HuH-7.5 (cell line): ENCODE data around the gene KCNMB4.
"Not testable (repeated sequence)": the region's sequence is repeated elsewhere in the genome, so short reads cannot be mapped to it uniquely, and the experiment has no call there.

Experiments used
- DNase-seq: peaks from one replicate; pipeline ENCODE4 v3.0.0; 2011; ENCODE audit warnings: low spot score

KCNMB4 gene

DNA sequence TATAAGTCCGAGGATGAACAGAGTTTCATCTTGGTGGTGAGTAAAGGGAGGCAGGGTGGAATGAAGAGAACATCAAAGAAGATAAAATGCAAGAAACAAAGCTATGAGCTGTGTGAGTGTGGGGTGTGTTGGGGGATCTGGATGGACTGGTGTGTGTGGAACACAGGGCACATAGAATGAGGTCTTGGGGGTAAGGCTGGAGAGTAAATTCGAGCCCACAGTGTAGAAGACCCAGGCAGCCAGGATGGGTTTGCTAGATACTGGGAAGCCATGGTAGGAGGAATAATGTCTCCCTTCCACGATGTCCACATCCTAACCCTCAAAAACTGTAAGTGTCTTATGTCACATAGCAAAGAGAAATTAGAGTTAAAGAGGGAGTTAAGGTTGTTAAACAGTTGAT, 6.8 kb downstream of the KCNMB4 start:
- no peak for DNase-seq

DNA sequence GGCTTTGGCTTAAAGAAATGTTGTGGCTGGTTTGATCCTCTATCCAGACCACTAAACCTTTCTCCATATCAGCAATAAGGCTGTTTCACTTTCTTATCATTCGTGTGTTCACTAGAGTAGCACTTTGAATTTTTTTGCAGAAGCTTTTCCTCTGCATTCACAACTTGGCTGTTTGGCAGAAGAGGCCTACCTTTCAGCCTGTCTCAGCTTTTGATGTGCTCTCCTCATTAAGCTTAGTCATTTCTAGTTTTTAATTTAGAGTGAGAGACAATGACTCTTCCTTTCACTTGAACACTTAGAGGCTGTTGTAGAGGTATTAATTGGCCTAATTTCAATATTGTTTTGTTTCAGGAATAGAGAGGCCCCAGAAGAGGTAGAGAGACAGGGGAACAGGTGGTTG, 13.8 kb downstream of the KCNMB4 start:
- no peak for DNase-seq

DNA sequence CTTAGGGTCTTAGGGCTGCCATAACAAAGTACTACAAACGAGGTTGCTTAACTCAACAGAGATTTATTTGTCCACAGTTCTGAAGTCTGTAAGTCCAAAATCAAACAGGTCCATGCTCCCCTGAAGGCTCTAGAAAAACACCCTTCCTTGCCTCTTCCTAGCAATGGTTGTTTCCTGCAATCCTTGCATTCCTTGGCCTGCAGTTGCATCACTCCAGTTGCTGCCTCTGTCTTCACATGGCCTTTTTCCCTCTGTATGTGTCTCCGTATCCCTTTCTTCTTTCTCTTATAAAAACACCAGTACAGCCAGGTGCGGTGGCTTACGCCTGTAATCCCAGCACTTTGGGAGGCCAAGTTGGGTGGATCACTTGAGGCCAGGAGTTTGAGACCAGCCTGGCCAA, 17.4 kb downstream of the KCNMB4 start:
- no peak for DNase-seq

DNA sequence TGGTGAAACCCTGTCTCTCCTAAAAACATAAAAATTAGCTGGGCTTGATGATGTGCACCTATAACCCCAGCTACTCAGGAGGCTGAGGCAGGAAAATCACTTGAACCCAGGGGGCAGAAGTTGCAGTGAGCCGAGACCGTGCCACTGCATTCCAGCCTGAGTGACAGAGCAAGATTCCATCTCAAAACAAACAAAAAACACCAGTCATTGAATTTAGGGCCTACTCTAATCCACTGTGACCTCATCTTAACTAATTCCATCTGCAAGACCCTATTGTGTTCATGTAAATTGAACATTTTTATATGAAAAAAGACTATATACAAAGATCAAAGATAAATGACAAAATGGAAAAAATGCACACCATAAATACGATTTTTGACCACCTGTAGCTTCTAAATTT, 17.8 kb downstream of the KCNMB4 start:
- no peak for DNase-seq

DNA sequence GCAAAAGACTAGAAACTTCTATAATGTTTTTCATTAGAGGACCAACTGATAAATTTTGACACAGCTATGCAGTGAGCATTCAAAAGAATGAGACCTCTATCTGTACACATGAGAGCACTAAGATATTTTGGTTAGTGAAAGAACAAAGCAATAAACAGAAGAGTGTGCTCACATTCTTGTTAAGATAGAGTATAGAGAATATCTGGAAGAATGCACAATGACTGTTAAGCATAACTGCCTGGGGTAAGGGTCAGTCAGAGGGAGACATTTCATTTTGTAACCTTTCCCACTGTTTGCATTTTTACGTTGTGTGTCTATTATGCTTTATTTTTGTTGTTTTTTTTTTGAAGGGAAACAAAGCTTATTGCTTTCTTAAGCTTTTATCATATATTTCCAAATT, 20.7 kb downstream of the KCNMB4 start:
- DNase-seq: no peak

DNA sequence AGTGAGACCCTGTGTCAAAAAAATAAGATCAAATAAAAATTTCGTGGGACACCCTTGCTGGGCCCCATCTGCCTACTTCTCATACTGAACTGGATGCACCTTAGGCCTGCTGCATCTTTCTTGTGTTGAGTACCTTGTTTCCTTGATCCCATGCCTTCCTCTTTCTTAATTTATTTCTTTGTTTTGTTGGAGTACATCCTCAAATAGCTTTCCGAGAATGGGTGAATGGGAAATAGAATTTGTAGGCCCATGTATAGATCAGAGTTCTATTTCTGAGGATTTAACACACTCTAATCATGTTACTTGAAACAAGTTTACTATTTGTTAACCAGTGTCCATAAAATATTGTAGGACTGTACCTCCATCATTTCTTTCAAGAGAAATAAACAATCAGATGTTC, 23.6 kb downstream of the KCNMB4 start:
- DNase-seq: no peak

DNA sequence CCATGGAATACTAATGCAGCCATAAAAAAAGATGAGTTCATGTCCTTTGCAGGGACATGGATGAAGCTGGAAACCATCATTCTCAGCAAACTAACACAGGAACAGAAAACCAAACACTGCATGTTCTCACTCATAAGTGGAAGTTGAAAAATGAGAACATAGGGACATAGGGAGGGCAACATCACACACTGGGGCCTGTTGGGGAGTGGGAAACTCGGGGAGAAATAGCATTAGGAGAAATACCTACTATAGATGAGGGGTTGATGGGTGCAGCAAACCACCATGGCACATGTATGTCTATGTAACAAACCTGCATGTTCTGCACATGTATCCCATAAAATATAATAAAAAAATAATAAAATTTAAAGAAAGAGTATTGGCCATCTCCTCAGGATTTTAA, 26.5 kb downstream of the KCNMB4 start:
- not testable (repeated sequence) for DNase-seq

DNA sequence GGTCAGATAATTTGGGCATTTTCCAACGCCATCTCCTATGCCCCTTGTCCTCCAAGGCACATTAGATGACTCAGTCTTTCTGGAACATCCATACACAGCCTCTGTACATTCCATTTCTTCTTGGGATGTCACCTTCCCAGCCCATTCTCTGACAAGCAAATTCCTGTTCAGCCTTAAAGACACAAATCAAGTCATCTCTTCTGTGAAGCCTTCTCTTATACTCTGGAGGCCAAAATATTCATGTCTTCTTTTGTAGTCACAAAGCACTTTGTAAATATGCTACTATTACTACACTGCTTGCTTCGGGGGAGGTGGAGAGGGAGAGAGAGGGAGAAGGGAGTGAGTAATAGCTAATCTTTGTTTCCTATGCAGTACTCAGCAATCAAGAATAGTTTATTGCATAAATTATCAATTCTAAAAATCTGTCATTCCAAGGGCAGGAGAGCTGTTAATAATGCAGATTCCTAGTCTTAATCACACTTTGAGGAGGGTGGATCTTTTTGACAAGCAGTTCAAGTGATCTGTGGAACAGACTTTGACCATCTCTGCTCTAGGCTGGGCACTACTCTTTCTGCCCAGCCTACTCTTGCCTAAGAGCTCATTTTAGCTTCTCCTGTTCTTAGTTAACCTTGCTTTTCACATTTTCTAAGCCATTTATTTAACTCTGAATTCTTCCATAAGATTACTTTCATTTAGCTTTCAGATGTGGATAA, 27.9 kb downstream of the KCNMB4 start:
- no peak for DNase-seq

DNA sequence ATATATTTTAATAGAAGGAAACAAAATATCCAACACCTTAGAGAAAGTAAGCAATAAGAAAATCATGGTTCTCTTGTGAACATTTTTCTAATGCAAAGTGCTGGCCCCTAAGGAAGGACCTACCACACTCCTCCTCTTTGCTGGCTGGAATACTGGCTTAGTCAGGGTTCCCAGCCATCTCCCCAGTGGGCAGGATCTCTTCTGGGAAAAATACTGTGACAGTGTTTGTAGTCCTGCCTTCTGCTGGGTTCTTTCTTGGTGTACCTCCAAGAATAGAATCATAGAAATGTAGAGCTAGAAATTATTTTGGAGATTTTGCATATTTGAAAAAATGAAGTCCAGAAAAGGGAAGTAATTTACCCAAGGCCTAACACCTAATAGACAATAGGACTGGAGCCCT, 31.9 kb downstream of the KCNMB4 start:
- DNase-seq: no peak

DNA sequence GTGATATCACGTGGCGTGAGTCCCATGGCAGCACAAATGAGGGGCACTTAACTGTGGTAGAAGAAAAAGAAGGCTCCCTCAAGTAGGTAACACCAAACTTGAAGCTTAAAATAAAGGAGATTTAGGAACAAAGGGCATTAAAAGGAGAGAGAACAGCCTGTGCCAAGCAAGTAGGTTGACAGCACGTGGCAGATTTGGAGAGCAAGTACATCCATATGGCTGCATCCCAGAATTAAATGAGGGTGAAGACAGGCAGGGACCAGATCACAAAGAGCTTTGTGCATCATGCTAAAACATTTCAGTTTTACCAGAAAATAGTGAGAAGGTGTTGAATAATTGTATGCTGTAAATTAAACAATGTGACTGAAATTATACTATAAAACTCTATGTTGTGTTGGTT, 32.8 kb downstream of the KCNMB4 start:
- DNase-seq: no peak

DNA sequence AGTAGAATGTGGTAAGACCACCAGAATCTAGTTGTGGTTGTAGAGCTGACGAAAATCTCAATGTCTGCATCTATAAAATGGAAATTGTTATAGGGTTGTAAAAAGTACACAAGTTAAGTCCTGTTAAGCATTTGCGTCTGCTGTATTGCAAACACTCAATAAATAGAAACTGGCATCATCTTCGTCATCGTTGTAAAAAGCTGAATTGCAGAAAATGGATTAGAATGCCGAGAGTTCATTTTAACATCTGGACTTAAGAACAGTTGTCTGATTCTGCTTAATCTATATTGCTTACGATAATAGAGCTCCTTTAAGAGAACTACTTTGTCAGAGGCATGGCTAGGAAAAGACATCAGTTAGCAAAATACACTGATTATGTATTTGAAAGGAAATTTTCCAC, 33.2 kb downstream of the KCNMB4 start:
- DNase-seq: no peak

DNA sequence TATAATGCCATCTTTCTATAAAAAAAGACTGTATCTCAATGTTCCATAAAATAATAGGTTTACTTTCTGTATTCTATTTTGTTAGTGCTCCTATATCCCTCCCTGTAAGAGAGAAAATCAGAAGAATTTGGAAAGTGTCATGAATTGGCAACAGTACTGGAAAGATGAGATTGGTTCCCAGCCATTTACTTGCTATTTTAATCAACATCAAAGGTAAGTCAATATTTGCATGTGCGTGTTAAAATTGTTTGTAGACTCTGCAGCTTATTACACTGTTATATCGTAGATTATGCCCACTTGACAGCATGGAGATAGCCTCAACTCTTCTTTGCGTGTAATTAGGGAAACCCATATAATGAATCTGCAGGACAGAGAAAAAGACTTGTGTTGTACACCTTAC, 34.0 kb downstream of the KCNMB4 start:
- no peak for DNase-seq

DNA sequence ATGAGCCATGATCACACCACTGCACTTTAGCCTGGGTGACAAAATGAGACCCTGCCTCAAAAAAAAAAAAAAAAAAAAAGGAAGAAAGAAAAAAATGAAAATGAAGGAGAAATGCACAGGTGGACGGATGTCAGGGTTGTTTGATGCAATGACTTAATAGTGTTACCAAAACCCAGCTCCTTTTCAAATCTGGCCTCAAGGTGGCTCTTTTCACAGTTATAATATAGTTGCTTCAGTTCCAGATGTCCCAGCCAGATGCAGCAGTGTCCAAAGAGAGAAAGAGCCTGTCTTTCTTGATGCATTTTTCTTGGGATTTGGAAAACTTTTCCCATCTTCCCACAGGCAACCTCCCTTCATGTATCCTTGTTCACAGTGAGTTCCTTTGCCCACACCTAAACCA, 36.5 kb downstream of the KCNMB4 start:
- no peak for DNase-seq

DNA sequence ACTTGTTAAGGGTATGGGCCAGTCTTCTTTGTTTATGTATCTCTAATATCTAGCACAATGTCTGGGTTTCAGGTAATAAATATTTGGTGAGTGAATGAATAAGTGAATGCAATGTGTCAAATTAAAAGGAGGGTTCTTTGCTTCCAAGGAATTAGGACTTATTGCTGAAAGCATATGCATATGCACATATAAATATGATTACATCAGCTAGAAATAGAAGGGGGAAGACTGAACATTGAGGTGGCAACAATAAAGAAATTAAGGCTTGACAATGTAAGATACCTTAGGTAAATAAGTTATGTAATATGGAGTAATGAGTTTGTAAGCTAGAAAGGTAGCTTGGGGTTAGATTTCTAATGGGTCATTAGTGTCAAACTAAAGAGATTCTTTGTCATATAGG, 37.7 kb downstream of the KCNMB4 start:
- DNase-seq: no peak

DNA sequence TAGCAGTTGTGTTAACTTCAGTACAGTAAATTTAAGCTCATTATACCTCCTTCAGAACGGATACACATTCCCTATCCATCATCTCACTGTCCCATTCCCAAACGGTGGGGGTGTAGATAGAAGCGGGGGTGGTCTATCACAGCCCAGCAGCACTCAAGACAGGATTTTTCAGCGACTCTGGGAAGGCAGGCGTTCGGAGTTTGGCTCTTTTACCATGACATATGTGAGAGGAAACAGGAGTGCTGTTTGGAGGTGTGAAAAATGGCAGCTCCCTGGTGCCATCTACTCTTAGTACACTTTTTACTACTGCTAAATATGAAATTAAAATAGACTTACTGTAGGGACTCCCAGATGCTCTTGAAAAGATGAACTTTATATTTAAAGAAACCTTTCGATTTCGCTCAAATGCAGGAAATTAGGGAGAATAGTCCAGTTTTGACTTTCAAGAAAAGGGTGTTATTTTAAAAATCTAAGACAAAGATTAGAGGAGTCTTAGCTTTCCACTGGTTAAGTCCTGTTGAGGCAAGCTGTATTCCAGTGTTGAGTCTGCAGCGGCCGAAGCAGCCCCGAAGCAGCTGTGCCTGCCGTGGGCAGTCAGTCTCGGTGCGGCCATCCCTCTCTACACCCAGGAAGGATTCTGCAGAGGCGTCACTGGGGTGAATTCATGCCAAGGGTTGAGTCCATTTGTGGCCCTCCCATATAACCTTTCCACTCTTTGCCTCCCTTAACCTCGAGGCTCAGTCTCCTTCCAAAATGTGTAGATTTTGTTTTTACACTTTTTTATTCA, 42.1 kb downstream of the KCNMB4 start:
- no peak for DNase-seq

DNA sequence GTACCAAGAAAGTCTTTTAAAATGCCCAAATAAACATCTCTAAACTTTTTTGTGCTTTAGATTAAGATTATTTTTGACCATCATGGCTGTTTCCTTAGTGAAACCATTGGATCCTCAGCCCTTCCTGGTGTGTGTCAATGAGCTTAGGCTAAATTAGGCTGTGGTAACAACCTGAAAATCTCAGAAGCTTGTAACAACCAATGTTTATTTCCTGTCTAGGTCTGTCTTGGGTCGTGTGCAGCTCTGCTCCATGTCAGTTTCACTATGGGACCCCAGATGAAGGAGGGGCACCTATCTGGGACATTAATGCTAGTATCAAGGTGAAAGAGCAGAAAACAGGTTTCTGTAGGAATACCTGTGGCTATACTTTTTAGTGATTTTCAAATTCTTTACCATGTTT, 49.9 kb downstream of the KCNMB4 start:
- no peak for DNase-seq

DNA sequence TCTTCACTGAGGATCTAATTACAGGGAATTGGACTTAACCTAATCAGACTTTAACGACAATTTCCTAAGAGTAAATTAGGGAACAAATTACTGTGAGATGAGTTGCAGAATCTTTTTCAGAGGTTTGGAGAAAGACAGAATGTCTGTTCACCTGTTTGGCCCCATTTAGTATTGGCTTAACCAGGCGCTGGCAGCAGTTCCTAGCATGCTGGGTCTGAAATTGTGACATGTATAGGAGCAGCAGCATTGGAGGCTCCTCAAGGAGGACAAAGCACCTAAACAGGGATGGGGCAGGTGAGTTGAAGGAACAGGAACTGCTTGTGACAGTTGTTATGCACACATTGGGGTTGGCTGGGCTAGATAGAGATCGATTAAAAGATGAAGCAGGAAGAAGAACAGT, 51.0 kb downstream of the KCNMB4 start:
- DNase-seq: no peak

DNA sequence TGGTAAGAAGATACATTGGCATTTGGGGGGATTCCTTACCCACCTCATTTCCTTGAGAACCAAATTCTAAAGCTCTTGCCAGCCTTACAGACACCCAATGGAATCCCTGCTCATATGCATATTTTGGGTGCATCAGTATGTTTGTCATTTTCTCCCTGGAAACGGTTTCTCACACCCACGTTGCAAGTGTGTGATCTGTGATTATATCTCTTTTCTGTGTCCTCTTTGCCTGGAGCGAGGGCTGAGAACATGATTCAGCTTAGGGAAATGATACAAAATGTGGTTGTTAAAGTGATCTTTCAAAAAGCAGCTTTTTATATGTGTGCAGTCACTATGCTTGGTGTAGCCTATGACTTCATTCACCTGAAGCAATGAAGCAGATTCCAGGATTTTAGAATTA, 52.0 kb downstream of the KCNMB4 start:
- DNase-seq: no peak

DNA sequence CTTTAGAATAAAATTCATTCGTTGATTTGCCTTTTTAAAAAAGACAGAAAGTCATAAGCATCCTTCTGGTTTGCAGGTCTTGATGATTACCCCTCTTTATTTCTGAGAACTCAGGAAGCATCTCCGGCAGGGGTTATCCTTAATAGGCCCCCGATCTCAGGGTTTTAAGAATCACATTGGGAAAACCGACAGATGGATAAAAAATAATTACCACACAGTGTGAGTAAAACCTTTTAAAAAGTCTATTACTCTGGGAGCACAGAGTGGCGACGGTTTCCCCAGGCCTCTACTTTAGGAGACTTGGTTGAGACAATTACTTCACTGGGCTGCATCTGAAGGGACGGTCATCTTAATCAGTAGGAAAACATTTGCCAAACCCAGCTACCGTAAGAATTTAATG, 56.5 kb downstream of the KCNMB4 start:
- no peak for DNase-seq

DNA sequence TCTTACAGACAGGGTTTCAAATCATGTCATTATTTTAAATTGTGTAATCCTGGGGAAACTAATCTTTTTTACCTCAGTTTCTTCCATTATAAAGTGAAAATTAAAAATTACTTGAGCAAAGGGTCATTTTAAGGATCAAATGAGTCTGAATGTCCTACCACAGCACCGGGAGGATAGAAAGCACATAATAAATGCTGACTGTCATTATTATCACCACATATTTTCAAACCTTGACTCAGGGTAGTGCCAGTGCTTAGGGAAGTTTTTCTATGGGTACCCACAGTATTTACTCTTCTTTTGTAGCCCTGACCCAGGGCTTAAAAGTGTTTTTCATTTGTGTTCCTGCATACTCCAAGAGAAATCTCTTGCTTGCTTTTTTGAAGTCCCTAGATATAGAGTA, 60.5 kb downstream of the KCNMB4 start:
- no peak for DNase-seq

DNA sequence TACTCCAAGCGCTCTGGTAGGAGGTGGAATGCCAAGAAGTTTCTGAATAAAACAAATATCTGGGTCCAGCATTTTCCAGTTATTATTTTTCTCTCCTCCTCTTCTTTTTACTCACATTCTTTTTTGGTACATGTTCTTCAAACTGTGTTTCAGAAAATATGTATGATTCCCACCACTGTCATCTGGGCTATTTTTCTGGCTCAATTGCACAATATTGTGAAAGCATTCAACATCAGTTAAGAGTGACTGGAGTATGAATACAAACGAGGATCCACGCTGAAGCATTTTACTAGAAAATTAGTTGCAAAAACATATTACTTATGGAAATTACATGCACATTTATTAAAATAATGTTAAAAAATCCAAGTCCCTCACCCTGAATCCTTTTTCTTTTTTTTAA, 61.5 kb downstream of the KCNMB4 start:
- no peak for DNase-seq

DNA sequence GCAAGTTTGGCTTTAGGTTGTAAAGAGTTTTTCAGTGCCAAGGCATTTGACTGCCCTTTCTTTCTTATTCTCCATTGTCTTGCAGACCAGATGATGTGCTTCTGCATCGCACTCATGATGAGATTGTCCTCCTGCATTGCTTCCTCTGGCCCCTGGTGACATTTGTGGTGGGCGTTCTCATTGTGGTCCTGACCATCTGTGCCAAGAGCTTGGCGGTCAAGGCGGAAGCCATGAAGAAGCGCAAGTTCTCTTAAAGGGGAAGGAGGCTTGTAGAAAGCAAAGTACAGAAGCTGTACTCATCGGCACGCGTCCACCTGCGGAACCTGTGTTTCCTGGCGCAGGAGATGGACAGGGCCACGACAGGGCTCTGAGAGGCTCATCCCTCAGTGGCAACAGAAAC, 64.3 kb downstream of the KCNMB4 start:
- DNase-seq: no peak

DNA sequence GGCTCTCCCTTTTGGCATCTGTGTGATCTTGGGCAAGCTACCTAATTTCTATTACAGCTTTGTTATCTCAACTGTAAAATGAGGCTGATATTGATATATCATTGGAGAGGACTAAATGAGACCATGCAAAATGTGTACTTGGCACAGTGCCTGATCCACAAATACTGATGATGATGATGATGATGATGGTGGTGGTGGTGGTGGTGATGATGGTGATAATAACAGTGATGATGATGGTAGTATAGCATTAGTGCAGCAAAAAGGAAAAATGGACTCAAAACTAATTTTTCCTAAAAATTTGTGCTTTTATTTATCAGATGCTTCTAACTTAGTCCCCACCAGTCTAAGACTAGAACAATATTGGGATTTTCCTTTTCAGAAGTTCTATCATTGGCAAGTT, 70.7 kb downstream of the KCNMB4 start:
- no peak for DNase-seq

DNA sequence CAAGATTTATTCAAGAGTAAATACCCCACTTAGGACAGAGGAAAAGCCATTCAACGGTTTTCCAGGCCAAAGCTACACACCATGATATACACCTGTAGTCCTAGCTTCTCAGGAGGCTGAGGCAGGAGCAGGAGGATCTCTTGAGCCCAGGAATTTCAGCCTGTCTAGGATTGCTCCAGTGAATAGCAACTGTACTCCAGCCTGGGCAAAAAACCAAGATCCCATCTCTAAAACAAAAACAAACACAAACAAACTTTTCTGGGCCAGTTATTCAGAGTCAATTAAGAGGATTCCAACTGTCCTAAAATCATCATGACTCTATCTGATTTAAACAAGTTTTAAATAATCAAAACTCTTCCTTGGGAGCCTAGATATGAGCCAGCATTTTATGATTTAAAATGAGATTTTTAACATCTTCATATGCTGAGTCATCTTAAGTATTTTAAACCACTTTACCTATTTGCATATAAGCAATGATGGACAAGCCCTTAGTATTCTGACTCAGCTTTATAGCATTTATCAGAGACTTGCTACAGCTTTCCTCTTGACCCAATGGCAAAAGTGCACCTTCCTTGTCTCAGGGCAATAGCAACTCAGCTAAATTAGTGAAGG, 77.1 kb downstream of the KCNMB4 start:
- DNase-seq: no peak
